NCI-H128 (cell line): ENCODE results near the gene COLGALT1.
"Not testable (repeated sequence)": the region's sequence is repeated elsewhere in the genome, so short reads cannot be mapped to it uniquely, and the experiment has no call there.

ENCODE experiments used
- DNase-seq: peaks from one replicate; lab custom pipeline; 2025; ENCODE audit not compliant: unreplicated experiment; lab: John Stamatoyannopoulos, UW

COLGALT1 gene

DNA sequence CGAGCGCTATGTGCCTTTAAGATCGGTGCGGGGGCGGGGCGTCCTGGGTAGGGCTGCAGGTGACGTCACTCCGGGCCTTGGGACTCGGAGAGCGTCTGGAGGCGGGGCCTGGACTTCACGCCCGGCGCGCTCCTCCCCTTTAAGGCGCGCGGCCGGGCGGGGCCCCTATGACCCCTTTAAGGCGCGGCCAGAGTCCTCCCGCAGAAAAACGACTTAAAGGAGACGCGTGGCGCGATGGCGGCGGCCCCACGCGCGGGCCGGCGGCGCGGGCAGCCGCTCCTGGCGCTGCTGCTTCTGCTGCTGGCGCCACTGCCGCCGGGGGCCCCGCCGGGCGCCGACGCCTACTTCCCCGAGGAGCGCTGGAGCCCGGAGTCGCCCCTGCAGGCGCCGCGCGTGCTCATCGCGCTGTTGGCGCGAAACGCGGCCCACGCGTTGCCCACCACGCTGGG lies at the start of gene COLGALT1:
COLGALT1 (plus strand) TSS at position 170 of the 449 bp plus-strand sequence; CDS start at position 235, 65 bp downstream.
- DNase-seq, result peak; percentile 96

GRCh38 chr19:17506745-17507144 lies 48.7 kb upstream of the COLGALT1 start:
- no peak for DNase-seq

DNA sequence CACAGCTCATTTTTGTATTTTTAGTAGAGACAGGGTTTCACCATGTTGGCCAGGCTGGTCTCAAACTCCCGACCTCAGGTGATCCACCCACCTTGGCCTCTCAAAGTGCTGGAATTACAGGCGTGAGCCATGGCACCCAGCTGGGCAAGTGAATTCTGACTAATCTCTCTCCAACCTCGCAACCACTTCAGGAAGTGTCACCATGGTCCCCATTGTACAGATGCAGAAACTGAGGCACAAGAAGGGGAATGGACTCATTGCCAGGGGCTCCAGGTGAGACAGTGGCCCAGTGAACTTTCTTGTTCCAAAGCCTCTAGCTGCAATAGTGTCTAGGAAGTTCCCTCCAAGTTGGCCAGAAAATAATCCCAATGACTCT lies 46.9 kb upstream of the COLGALT1 start:
- not testable (repeated sequence) for DNase-seq

DNA sequence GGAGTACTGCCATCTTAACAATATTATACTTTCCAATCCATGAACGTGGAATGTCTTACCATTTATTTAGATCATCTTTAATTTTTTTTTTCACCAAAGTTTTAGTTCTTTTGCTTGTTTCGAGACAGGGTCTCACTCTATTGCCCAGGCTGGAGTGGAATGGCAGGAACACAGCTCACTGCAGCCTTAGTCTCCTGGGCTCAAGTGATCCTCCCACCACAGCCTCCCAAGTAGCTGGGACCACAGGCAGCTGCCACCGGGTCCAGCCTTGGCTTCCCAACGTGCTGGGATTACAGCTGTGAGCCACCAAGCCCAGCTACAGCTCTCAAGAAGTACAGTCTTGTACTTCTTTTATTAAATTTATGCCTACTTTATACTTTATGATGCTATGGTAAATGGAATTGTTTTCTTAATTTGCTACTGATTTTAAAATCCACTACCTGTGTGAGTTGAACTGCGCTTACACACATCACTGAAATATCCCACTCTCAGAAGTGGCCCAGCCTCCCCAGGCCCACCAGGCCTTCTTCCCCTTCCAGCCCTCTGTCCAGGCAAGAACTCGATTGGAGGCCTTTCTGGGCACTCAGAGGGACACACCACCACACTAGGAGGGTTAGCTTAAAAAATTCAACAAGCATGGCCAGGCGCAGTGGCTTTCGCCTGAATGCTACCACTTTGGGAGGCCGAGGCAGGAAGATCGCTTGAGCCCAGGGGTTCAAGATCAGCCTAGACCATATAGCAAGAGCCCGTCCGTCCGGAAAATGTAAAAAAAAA lies 45.0 kb upstream of the COLGALT1 start:
- DNase-seq, result no peak

DNA sequence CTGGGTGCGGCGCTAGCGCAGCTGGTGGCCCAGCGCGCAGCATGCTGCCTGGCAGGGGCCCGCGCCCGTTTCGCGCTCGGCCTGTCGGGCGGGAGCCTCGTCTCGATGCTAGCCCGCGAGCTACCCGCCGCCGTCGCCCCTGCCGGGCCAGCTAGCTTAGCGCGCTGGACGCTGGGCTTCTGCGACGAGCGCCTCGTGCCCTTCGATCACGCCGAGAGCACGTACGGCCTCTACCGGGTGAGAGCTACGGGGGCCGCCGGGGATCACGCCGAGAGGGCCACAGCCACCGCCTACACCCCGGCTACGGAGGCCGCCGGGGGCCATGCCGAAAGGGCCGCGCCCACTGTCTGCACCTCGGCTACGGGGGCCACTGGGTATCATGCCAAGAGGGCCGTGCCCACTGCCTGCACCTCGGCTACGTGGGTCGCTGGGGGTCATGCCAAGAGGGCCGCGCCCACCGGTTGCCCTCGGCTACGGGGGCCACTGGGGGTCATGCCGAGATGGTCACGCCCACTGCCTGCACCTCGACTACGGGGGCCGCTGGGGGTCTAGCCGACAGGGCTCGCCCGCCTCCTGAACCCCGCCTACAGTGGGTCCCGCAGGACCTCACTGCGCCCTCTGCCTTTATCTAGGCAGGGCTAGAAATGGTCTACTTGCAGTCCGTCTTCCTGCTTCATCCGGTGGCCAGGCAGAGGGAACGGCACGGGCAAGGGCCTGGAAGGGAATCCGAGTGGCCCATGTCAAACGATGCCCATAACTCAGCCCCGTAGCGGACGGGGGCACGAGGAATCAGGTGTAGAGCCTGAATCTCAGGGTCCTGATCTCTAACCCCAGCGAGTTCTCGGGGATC lies 43.5 kb upstream of the COLGALT1 start:
- peak; percentile 76 for DNase-seq

DNA sequence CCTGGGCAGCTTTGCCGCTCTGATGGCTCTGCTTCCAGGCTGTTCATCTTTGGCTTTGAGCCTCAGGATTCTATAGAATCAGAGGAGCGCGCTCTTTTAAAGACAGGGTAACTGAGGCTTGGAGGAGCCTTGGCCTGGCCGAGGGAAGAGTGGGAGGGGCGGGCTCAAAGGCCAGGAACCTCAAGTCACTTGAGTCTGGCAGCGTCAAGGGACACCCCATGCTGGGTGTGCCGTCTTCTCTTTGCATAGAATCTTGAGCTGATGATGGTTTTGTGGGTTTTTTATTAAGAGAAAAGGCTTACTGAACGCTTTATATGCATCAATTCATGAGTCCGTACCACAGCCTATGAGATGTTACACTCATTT lies 42.9 kb upstream of the COLGALT1 start:
- no peak for DNase-seq

- no peak for DNase-seq
These were observed 39.9 kb upstream of the COLGALT1 start for GRCh38 chr19:17515408-17516149.

GRCh38 chr19:17517898-17518297 lies 37.6 kb upstream of the COLGALT1 start:
- DNase-seq, result no peak

DNA sequence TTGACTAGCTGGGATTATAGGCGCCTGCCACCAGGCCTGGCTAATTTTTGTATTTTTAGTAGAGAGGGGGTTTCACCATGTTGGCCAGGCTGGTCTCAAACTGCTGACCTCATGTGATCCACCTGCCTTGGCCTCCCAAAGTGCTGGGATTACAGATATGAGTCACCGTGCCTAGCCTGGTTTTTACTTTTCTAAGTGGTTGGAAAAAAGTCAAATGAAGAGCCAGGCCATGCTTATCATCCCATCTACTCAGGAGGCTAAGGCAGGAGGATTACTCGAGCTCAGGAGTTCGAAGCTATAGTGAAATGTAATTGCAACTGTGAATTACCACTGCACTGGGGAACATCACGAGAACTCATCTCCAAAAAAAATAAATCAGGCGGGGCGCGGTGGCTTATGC lies 36.8 kb upstream of the COLGALT1 start:
- DNase-seq, result not testable (repeated sequence)

- no peak for DNase-seq
These were observed 35.5 kb upstream of the COLGALT1 start for GRCh38 chr19:17519967-17520366.

DNA sequence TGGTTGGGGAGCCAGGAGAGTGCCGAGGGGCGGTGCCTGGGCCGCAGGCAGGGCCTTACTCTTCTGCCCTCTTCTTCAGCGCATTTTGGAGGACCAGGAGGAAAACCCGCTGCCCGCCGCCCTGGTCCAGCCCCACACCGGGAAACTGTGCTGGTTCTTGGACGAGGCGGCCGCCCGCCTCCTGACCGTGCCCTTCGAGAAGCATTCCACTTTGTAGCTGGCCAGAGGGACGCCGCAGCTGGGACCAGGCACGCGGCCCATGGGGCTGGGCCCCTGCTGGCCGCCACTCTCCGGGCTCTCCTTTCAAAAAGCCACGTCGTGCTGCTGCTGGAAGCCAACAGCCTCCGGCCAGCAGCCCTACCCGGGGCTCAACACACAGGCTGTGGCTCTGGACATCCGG lies 34.6 kb upstream of the COLGALT1 start:
- DNase-seq, result no peak

- no peak for DNase-seq
These were observed 32.2 kb upstream of the COLGALT1 start for GRCh38 chr19:17522988-17523872.

DNA sequence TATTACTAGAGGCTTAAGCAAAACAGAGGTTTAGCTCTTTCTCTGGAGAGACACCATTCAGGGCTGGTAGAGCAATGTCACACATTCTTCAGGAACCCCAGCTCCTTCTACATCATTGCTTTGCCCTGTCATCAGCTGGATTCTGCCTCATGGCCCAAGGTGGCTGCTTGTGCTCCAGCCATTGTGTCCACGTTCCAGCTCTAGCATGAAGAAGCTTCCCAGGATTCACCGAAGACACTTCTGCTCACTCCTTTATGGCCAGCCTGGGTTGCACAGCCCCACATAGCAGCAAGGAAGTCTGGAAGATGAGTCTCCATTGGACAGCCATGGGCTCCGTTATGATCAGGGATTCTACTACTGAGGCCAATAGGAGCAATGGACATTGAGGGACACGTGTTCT lies 30.8 kb upstream of the COLGALT1 start:
- no peak for DNase-seq

GRCh38 chr19:17525141-17525540 lies 30.3 kb upstream of the COLGALT1 start:
- DNase-seq, result no peak

DNA sequence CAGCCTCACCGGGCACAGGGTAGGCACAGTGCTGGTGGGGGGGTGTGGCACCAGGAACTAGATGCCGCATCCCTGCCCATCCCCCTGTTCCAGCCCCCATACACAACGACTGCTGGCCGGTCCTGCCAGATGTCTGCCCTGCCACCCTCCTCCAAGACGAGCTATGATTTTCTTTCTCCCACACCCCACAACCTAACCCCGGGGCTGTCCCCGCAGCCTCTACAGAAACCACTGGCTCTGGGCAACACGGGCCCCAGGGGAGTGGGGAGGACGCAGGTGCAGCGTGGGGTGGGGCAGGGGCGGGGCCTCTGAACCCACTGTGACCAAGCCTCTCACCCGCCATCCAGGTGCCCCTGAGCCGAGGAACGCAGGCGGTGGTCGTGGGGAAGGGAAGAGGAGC lies 28.5 kb upstream of the COLGALT1 start:
- no peak for DNase-seq

DNA sequence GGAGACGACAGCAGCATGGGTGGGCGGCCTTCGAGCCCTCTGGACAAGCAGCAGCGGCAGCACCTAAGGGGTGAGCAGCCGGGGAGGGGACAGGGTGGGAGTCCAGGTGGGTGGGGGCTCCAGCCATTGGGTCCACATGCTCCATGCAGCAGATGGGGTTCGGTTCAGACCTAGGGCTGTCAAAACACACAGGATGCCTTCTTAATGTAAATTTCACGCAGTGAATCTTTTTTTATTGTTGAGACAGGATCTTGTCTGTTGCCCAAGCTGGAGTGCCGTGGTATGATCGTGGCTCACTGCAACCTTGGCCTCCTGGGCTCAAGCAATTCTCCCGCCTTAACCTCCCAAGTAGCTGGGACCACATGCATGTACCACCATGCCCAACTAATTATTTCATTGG lies 28.1 kb upstream of the COLGALT1 start:
- no peak for DNase-seq

GRCh38 chr19:17528610-17529009 lies 26.8 kb upstream of the COLGALT1 start:
- DNase-seq, result no peak

DNA sequence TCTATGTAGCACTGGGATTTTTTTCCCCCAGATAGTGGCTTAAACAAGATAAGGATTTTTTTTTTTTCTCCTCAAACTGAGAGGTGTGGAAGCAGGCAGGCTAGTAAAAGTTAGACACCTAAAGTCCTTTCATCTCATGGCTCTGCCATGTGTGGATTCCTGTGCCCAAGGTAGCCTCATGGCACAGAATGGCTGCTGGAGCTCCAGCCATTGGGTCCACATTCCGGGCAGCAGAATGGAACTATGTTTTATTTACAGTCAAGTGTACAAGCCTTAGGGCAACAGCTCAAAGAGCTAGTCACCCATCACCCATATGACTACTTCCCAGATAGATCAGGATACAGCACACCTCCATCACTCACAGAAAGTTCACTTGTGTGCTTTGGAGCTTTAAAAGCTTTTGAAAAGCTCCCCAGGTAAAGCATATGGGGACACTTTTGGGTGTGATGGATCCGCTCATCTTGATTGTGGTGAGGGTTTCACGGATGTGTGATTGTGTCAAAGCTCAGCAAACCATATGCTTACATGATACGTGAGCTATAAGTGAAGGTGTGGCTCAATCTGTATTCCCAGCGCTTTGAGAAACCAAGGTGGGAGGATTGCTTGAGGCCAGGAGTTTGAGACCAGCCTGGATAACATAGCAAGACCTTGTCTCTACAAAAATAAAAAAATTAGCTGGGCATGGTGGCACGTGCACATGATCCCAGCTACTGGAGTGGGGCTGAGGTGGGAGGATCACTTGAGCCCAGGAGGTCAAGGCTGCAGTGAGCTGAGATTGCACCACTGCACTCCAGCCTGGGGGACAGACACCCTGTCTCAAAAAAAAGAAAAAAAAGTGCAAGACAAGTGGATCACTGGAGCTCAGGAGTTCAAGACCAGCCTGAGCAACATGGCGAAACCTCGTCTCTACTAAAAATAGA lies 25.9 kb upstream of the COLGALT1 start:
- no peak for DNase-seq

DNA sequence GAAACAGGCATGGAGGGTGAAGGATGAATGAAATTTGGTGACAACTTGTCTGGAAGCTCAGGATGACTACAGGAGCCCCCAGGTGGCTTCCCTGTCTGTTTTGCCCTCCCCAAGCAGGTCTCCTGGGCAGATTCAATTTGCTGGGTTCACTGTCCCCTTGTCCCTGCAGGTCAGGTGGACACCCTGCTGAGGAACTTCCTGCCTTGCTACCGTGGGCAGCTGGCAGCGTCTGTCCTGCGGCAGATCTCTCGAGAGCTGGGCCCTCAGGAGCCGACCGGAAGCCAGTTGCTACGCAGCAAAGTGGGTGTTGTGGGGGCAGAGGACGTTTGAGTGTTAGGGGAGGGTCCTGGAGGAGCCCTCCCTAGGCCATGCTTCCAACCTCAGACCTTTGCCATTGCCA lies 24.9 kb upstream of the COLGALT1 start:
- no peak for DNase-seq

GRCh38 chr19:17532116-17532515 lies 23.3 kb upstream of the COLGALT1 start:
- no peak for DNase-seq
